HG02678 (cell line): ENCODE data around the gene NUTM1.
A peak's percentile ranks its signal among the peaks of the same experiment; 100 is the strongest.
"Not testable (repeated sequence)": the region's sequence is repeated elsewhere in the genome, so short reads cannot be mapped to it uniquely, and the experiment has no call there.

Experiments used
- ATAC-seq: cut with Tn5 transposase; IDR thresholded peaks from one replicate; pipeline ENCODE4 v1.9.1; 2021; ENCODE audit warnings: mild to moderate bottlenecking, moderate library complexity; ENCODE audit not compliant: unreplicated experiment

NUTM1 gene

GRCh38 chr15:34336231-34336990 is 6.7 kb upstream of the NUTM1 start:
- ATAC-seq: no peak

- peak; percentile 3 for ATAC-seq
These were observed 6.0 kb upstream of the NUTM1 start for GRCh38 chr15:34336991-34337556.

GRCh38 chr15:34337557-34338306 is 5.4 kb upstream of the NUTM1 start, which contains the start of gene SLC12A6:
Gene SLC12A6, minus strand, starts transcription at chr15:34337781. Its CDS starts 1,101 bp downstream, at chr15:34336680.
- ATAC-seq: peak; percentile 74

- ATAC-seq: no peak
These were observed 4.8 kb upstream of the NUTM1 start for GRCh38 chr15:34338347-34338746.

GRCh38 chr15:34339946-34340345 is 3.2 kb upstream of the NUTM1 start:
- no peak for ATAC-seq

- no peak for ATAC-seq
These were observed 1.5 kb upstream of the NUTM1 start for GRCh38 chr15:34341381-34342212.

GRCh38 chr15:34342213-34342736 is 840 bp upstream of the NUTM1 start:
- not testable (repeated sequence) for ATAC-seq

GRCh38 chr15:34347951-34348638 is 5.0 kb downstream of the NUTM1 start:
- ATAC-seq: no peak

GRCh38 chr15:34348735-34349300 is 5.7 kb downstream of the NUTM1 start:
- ATAC-seq: no peak

- no peak for ATAC-seq
These were observed 6.7 kb downstream of the NUTM1 start for GRCh38 chr15:34349769-34350168.

GRCh38 chr15:34352996-34353395 is 9.9 kb downstream of the NUTM1 start:
- not testable (repeated sequence) for ATAC-seq

GRCh38 chr15:34353627-34354026 is 10.5 kb downstream of the NUTM1 start:
- ATAC-seq: no peak

GRCh38 chr15:34354286-34354685 is 11.2 kb downstream of the NUTM1 start:
- ATAC-seq: no peak

GRCh38 chr15:34355241-34355640 is 12.1 kb downstream of the NUTM1 start:
- no peak for ATAC-seq

- no peak for ATAC-seq
These were observed 14.5 kb downstream of the NUTM1 start for GRCh38 chr15:34357653-34358052.

- ATAC-seq: no peak
These were observed 15.3 kb downstream of the NUTM1 start for GRCh38 chr15:34358367-34358766.

- ATAC-seq: no peak
These were observed 15.8 kb downstream of the NUTM1 start for GRCh38 chr15:34358948-34359347.

GRCh38 chr15:34359416-34359815 is 16.3 kb downstream of the NUTM1 start:
- ATAC-seq: no peak

GRCh38 chr15:34360298-34360697 is 17.2 kb downstream of the NUTM1 start:
- ATAC-seq: no peak

- no peak for ATAC-seq
These were observed 18.2 kb downstream of the NUTM1 start for GRCh38 chr15:34361278-34361677.
